Endothelial cell of umbilical vein (primary cell): Measurements from ENCODE around the gene DIMT1.

ENCODE experiments used
- CTCF ChIP-seq, 2 donors: IDR thresholded peaks; 1 replicate in 1 of 2; 2 replicates in 1 of 2; pipeline ENCODE4 v1.5.1; 2011; ENCODE audit warnings: low read length in 2 of 2, mild to moderate bottlenecking in 2 of 2, moderate library complexity in 2 of 2, control low read depth in 1 of 2, inconsistent platforms in 1 of 2, low read depth in 1 of 2; ENCODE audit not compliant: insufficient read depth in 1 of 2; ENCODE audit errors: extremely low read depth in 1 of 2
- EZH2 ChIP-seq: IDR thresholded peaks from 2 replicates; pipeline ENCODE4 v1.6.1; 2012; ENCODE audit warnings: borderline replicate concordance, low read depth, mild to moderate bottlenecking, moderate library complexity, low read length, inconsistent platforms; ENCODE audit not compliant: severe bottlenecking
- FOS ChIP-seq: IDR thresholded peaks from 2 replicates; pipeline ENCODE4 v1.6.1; 2011; ENCODE audit warnings: mild to moderate bottlenecking, low read length, moderate library complexity, borderline replicate concordance; ENCODE audit not compliant: insufficient read depth
- GATA2 ChIP-seq: IDR thresholded peaks from 2 replicates; pipeline ENCODE4 v1.7.0; 2011; ENCODE audit warnings: low read depth, mild to moderate bottlenecking, moderate library complexity, mixed read lengths, low read length; ENCODE audit not compliant: insufficient read length, insufficient read depth
- JUN ChIP-seq: IDR thresholded peaks from 2 replicates; pipeline ENCODE4 v1.6.1; 2011; ENCODE audit warnings: borderline replicate concordance, low read depth; ENCODE audit not compliant: insufficient read length, insufficient read depth
- MAX ChIP-seq: IDR thresholded peaks from 2 replicates; pipeline ENCODE4 v1.6.1; 2011; ENCODE audit not compliant: insufficient read depth, insufficient read length
- MYC ChIP-seq: IDR thresholded peaks from one replicate; pipeline ENCODE4 v1.6.1; 2011; ENCODE audit warnings: mild to moderate bottlenecking, low read depth, low read length
- POLR2A ChIP-seq: IDR thresholded peaks from 2 replicates; pipeline ENCODE4 v1.6.1; 2012; ENCODE audit warnings: low read depth, mild to moderate bottlenecking, control low read depth, low read length
- POLR2AphosphoS5 ChIP-seq: IDR thresholded peaks from 2 replicates; pipeline ENCODE4 v1.6.1; 2012; ENCODE audit warnings: low read depth, mild to moderate bottlenecking, control low read depth, low read length, moderate library complexity; ENCODE audit not compliant: insufficient read depth

GRCh38 chr5:62376064-62376463 is 27.6 kb downstream of the DIMT1 start:
- TF ChIP-seq POLR2A = no peak
- TF ChIP-seq POLR2AphosphoS5 = no peak
- TF ChIP-seq CTCF (IDR thresholded peaks at IDR 0.05; ENCODE audit: extremely low read depth in 1 of 2, insufficient read depth in 1 of 2, low read depth in 1 of 2, low read length in 2 of 2) = no peak
- TF ChIP-seq EZH2 = no peak
- TF ChIP-seq MYC = no peak
- no peak for TF ChIP-seq JUN
- no peak for TF ChIP-seq FOS
- TF ChIP-seq MAX = no peak
- TF ChIP-seq GATA2 = no peak
